GM12878 (cell line): Measurements from ENCODE around the gene ICAM2.

Experiments used
- E2F4 ChIP-seq: IDR thresholded peaks from 2 replicates; pipeline ENCODE4 v1.6.1; 2012; ENCODE audit warnings: low read depth, low read length, improper control_type of control experiment
- PKNOX1 ChIP-seq: fragments of 450-650 bp; IDR thresholded peaks from 2 replicates; pipeline ENCODE4 v1.6.1; 2016; ENCODE audit warnings: mild to moderate bottlenecking
- POLR2A ChIP-seq: IDR thresholded peaks from 2 replicates; pipeline ENCODE4 v1.6.1; 2011; ENCODE audit warnings: low read depth, mild to moderate bottlenecking, low read length

GRCh38 chr17:63969278-63969677 lies 51.2 kb downstream of the ICAM2 start:
- TF ChIP-seq PKNOX1 (no peak), POLR2A (no peak), E2F4 (no peak)
